ENCODE data around the gene PEPD.

Gene PEPD

GRCh38 chr19:33350538-33351309 is 170.9 kb downstream of the PEPD start:
- no peaks in the 10 kb centered on the region for H3K9me2 ChIP-seq (replicated peaks; ENCODE audit: low read depth, low read length)
- no peaks in the 10 kb centered on the region for H3K36me3 ChIP-seq (ENCODE audit: insufficient read depth, low read length)
- no peak overlapping the region for H3K4me2 ChIP-seq (ENCODE audit: low read depth, low read length, poor library complexity, severe bottlenecking)
- no peak overlapping the region for H2AFZ ChIP-seq (ENCODE audit: low read length)
- no peaks in the 10 kb centered on the region for H3F3A ChIP-seq (ENCODE audit: low read depth)
- H3K4me3 ChIP-seq (ENCODE audit: low read length, poor library complexity, severe bottlenecking) = no peak overlapping the region
- H3K9me3 ChIP-seq (ENCODE audit: insufficient read depth, low read depth, low read length) = 0 out of 2 replicates have a peak, but pooled peaks cover 2% of the 10 kb centered on the region
- no peaks in the 10 kb centered on the region for H3K4me1 ChIP-seq (ENCODE audit: insufficient read depth, low read length, poor library complexity, severe bottlenecking)
- no peaks in the 10 kb centered on the region for H3K27me3 ChIP-seq (ENCODE audit: insufficient read depth, low read length, poor library complexity, severe bottlenecking)
- TF ChIP-seq CTCF (conservative IDR thresholded peaks at IDR 0.05; ENCODE audit: low read length) = no peak
- no peak for TF ChIP-seq EZH2phosphoT487 (IDR thresholded peaks at IDR 0.05; ENCODE audit: borderline replicate concordance)
- no peaks in the 10 kb centered on the region for H3K79me2 ChIP-seq (ENCODE audit: insufficient read depth, low read length)
- no peak overlapping the region for H3K9ac ChIP-seq (ENCODE audit: low read depth, low read length, poor library complexity, severe bottlenecking)
- H4K20me1 ChIP-seq (ENCODE audit: insufficient read depth, low read length, poor library complexity, severe bottlenecking) = no peaks in the 10 kb centered on the region

- Histone ChIP-seq H3K36me3 (ENCODE audit: insufficient read depth, low read length) (no peaks in the 10 kb centered on the region), H3K4me3 (ENCODE audit: low read length, poor library complexity, severe bottlenecking) (no peak overlapping the region), H3K9me2 (replicated peaks; ENCODE audit: low read depth, low read length) (no peaks in the 10 kb centered on the region), H3K9ac (ENCODE audit: low read depth, low read length, poor library complexity, severe bottlenecking) (no peak overlapping the region), H3K9me3 (ENCODE audit: insufficient read depth, low read depth, low read length) (no peaks in the 10 kb centered on the region), H2AFZ (ENCODE audit: low read length) (no peak overlapping the region), H3K79me2 (ENCODE audit: insufficient read depth, low read length) (no peaks in the 10 kb centered on the region), H3K4me1 (ENCODE audit: insufficient read depth, low read length, poor library complexity, severe bottlenecking) (no peaks in the 10 kb centered on the region), H3K4me2 (ENCODE audit: low read depth, low read length, poor library complexity, severe bottlenecking) (no peak overlapping the region), H3K27me3 (ENCODE audit: insufficient read depth, low read length, poor library complexity, severe bottlenecking) (no peaks in the 10 kb centered on the region), H4K20me1 (ENCODE audit: insufficient read depth, low read length, poor library complexity, severe bottlenecking) (no peaks in the 10 kb centered on the region), H3F3A (ENCODE audit: low read depth) (no peaks in the 10 kb centered on the region)
- no peak for TF ChIP-seq CTCF (conservative IDR thresholded peaks at IDR 0.05; ENCODE audit: low read length)
- TF ChIP-seq EZH2phosphoT487 (IDR thresholded peaks at IDR 0.05; ENCODE audit: borderline replicate concordance) = no peak
Observed at GRCh38 chr19:33349319-33350289, 172.0 kb downstream of the PEPD start.

- H3K4me2 ChIP-seq (ENCODE audit: low read depth, low read length, poor library complexity, severe bottlenecking) = no peak overlapping the region
- H4K20me1 ChIP-seq (ENCODE audit: insufficient read depth, low read length, poor library complexity, severe bottlenecking) = no peaks in the 10 kb centered on the region
- H3K79me2 ChIP-seq (ENCODE audit: insufficient read depth, low read length) = no peaks in the 10 kb centered on the region
- no peaks in the 10 kb centered on the region for H3K9me2 ChIP-seq (replicated peaks; ENCODE audit: low read depth, low read length)
- no peaks in the 10 kb centered on the region for H3K27me3 ChIP-seq (ENCODE audit: insufficient read depth, low read length, poor library complexity, severe bottlenecking)
- no peaks in the 10 kb centered on the region for H3F3A ChIP-seq (ENCODE audit: low read depth)
- H2AFZ ChIP-seq (ENCODE audit: low read length) = no peak overlapping the region
- no peaks in the 10 kb centered on the region for H3K36me3 ChIP-seq (ENCODE audit: insufficient read depth, low read length)
- no peak overlapping the region for H3K4me3 ChIP-seq (ENCODE audit: low read length, poor library complexity, severe bottlenecking)
- no peak for TF ChIP-seq CTCF (conservative IDR thresholded peaks at IDR 0.05; ENCODE audit: low read length)
- no peak for TF ChIP-seq EZH2phosphoT487 (IDR thresholded peaks at IDR 0.05; ENCODE audit: borderline replicate concordance)
- H3K4me1 ChIP-seq (ENCODE audit: insufficient read depth, low read length, poor library complexity, severe bottlenecking) = no peaks in the 10 kb centered on the region
- no peak overlapping the region for H3K9ac ChIP-seq (ENCODE audit: low read depth, low read length, poor library complexity, severe bottlenecking)
- H3K9me3 ChIP-seq (ENCODE audit: insufficient read depth, low read depth, low read length) = no peaks in the 10 kb centered on the region
Observed at GRCh38 chr19:33348301-33349010, 173.1 kb downstream of the PEPD start.
